GM23338 (cell line): ENCODE measurements around the gene PER2. TPM values are rescaled to one million over a fixed set of nuclear protein-coding genes. Genes with fewer than 3 reads are reported as not detected.

Experiments used
- ATAC-seq: fragments of 200-7000 bp; cut with Tn5 transposase; 3 replicates; pipeline ENCODE4 v1.9.1; 2020
- DNase-seq: peaks from one replicate; pipeline ENCODE4 v3.0.0-alpha.2; 2015; ENCODE audit warnings: low spot score
- H2AFZ ChIP-seq: fragments of 200-600 bp; sonication (generic); 2 replicates; pipeline ENCODE4 v1.8.0; 2016; ENCODE audit warnings: antibody characterized with exemption, mild to moderate bottlenecking, moderate library complexity
- H3F3A ChIP-seq: fragments of 200-600 bp; sonication (generic); replicated peaks from 2 replicates; pipeline ENCODE4 v1.8.0; 2017; ENCODE audit warnings: antibody characterized with exemption, mixed run types, low read depth
- H3K27ac ChIP-seq: fragments of 200-600 bp; sonication (generic); 2 replicates; pipeline ENCODE4 v1.6.1; 2016; ENCODE audit warnings: low read depth
- H3K27me3 ChIP-seq: fragments of 200-600 bp; sonication (generic); 2 replicates; pipeline ENCODE4 v1.8.0; 2016; ENCODE audit warnings: mild to moderate bottlenecking, mixed run types, moderate library complexity; ENCODE audit not compliant: insufficient read depth
- H3K36me3 ChIP-seq: fragments of 200-600 bp; sonication (generic); 2 replicates; pipeline ENCODE4 v1.8.0; 2016; ENCODE audit warnings: mild to moderate bottlenecking; ENCODE audit not compliant: insufficient read depth
- H3K4me1 ChIP-seq: fragments of 200-600 bp; sonication (generic); 2 replicates; pipeline ENCODE4 v1.8.0; 2016; ENCODE audit warnings: mild to moderate bottlenecking, moderate library complexity; ENCODE audit not compliant: insufficient read depth
- H3K4me2 ChIP-seq: fragments of 200-600 bp; sonication (generic); 2 replicates; pipeline ENCODE4 v1.7.1; 2017; ENCODE audit warnings: mixed run types
- H3K4me3 ChIP-seq: fragments of 200-600 bp; sonication (generic); 2 replicates; pipeline ENCODE4 v1.6.1; 2016; ENCODE audit warnings: mixed run types
- H3K79me2 ChIP-seq: fragments of 200-600 bp; sonication (generic); replicated peaks from 2 replicates; pipeline ENCODE4 v1.8.0; 2017; ENCODE audit warnings: mild to moderate bottlenecking; ENCODE audit not compliant: insufficient read depth
- H3K9me2 ChIP-seq: fragments of 200-600 bp; sonication (generic); 2 replicates; pipeline ENCODE4 v1.8.0; 2017; ENCODE audit not compliant: insufficient read depth
- H4K20me1 ChIP-seq: fragments of 200-600 bp; sonication (generic); replicated peaks from 2 replicates; pipeline ENCODE4 v1.8.0; 2017; ENCODE audit warnings: mild to moderate bottlenecking; ENCODE audit not compliant: insufficient read depth
- H3K27ac Mint-ChIP-seq: 2 replicates; pipeline ENCODE4 v1.8.0; 2020; ENCODE audit warnings: inconsistent platforms, mild to moderate bottlenecking, moderate library complexity, mixed read lengths
- H3K27me3 Mint-ChIP-seq: 3 replicates; pipeline ENCODE4 v1.8.0; 2022; ENCODE audit warnings: low read depth, mild to moderate bottlenecking, moderate library complexity, mixed read lengths, inconsistent platforms; ENCODE audit not compliant: insufficient read depth, poor library complexity
- H3K36me3 Mint-ChIP-seq: 3 replicates; pipeline ENCODE4 v1.8.0; 2021; ENCODE audit warnings: low read depth, mild to moderate bottlenecking, inconsistent platforms, moderate library complexity, mixed read lengths
- H3K4me1 Mint-ChIP-seq: 3 replicates; pipeline ENCODE4 v1.8.0; 2020; ENCODE audit warnings: mild to moderate bottlenecking, inconsistent platforms, mixed read lengths
- H3K4me3 Mint-ChIP-seq: 3 replicates; pipeline ENCODE4 v1.8.0; 2021; ENCODE audit warnings: moderate library complexity, mild to moderate bottlenecking, inconsistent platforms, mixed read lengths
- H3K9me3 Mint-ChIP-seq: 3 replicates; pipeline ENCODE4 v1.8.0; 2020; ENCODE audit warnings: moderate library complexity, mild to moderate bottlenecking, inconsistent platforms, mixed read lengths
- CREB1 ChIP-seq: fragments of 250-450 bp; sonication (Bioruptor Pico); IDR thresholded peaks from 2 replicates; pipeline ENCODE4 v1.5.0; 2020; ENCODE audit warnings: low read depth, mild to moderate bottlenecking, moderate library complexity
- ETS1 ChIP-seq: IDR thresholded peaks from 2 replicates; pipeline ENCODE4 v1.6.1; 2016; ENCODE audit warnings: antibody characterized with exemption
- EZH2 ChIP-seq: fragments of 200-600 bp; sonication (generic); IDR thresholded peaks from one replicate; pipeline ENCODE4 v1.8.0; 2017; ENCODE audit warnings: antibody characterized with exemption, mild to moderate bottlenecking, low read depth; ENCODE audit not compliant: unreplicated experiment
- EZH2phosphoT487 ChIP-seq: fragments of 200-600 bp; sonication (generic); IDR thresholded peaks from one replicate; pipeline ENCODE4 v1.8.1; 2018; ENCODE audit warnings: antibody characterized with exemption; ENCODE audit not compliant: unreplicated experiment
- JUNB ChIP-seq: IDR thresholded peaks from one replicate; pipeline ENCODE4 v1.6.1; 2016; ENCODE audit warnings: antibody characterized with exemption; ENCODE audit not compliant: unreplicated experiment
- NANOG ChIP-seq: IDR thresholded peaks from 2 replicates; pipeline ENCODE4 v1.6.1; 2016; ENCODE audit warnings: antibody characterized with exemption, borderline replicate concordance
- POLR2AphosphoS5 ChIP-seq: IDR thresholded peaks from 2 replicates; pipeline ENCODE4 v1.6.1; 2016; ENCODE audit warnings: antibody characterized with exemption, low read depth
- REST ChIP-seq: IDR thresholded peaks from one replicate; pipeline ENCODE4 v1.6.1; 2018; ENCODE audit warnings: antibody characterized with exemption; ENCODE audit not compliant: unreplicated experiment
- STAT1 ChIP-seq: IDR thresholded peaks from one replicate; pipeline ENCODE4 v1.6.1; 2016; ENCODE audit warnings: antibody characterized with exemption; ENCODE audit not compliant: unreplicated experiment
- ZNF114 ChIP-seq: fragments of 250-450 bp; sonication (Bioruptor Pico); IDR thresholded peaks from 2 replicates; pipeline ENCODE4 v1.5.0; 2020; ENCODE audit warnings: mild to moderate bottlenecking, moderate library complexity
- ZNF331 ChIP-seq: fragments of 250-450 bp; sonication (Bioruptor Pico); IDR thresholded peaks from 2 replicates; pipeline ENCODE4 v1.5.0; 2020; ENCODE audit warnings: low read depth, mild to moderate bottlenecking, moderate library complexity
- ZNF462 ChIP-seq: fragments of 250-450 bp; sonication (Bioruptor Pico); IDR thresholded peaks from 2 replicates; pipeline ENCODE4 v1.5.0; 2020; ENCODE audit warnings: mild to moderate bottlenecking, moderate library complexity
- polyA plus RNA-seq: library from polyadenylated mRNA; unstranded; fragments of >200 nt; fragmentation: Nextera tagmentation; extraction: Ambion mirVana; gene quantifications from 2 replicates; pipeline ENCODE4 v1.2.1, GENCODE V29; 2016
- total RNA-seq: library from RNA; depleted of rRNA; stranded (reverse); fragments of >200 nt; shearing (Covaris generic); gene quantifications from 2 replicates; pipeline ENCODE4 v1.2.3, GENCODE V29; 2014
- TF ChIP-seq, protein P1 (sequence below), 2 experiments: fragments of 200-600 bp in 1 of 2; sonication (generic) in 1 of 2; conservative IDR thresholded peaks; 2 replicates each; pipeline versions ENCODE4 v1.5.1 to v1.6.1; 2016 to 2017; ENCODE audit warnings: antibody characterized with exemption in 2 of 2, low read depth in 2 of 2, mild to moderate bottlenecking in 2 of 2, moderate library complexity in 1 of 2

The PER2 gene
- total and polyA plus RNA-seq, 2 experiments from 2014 or later = 2.2 to 4.6 TPM

DNA sequence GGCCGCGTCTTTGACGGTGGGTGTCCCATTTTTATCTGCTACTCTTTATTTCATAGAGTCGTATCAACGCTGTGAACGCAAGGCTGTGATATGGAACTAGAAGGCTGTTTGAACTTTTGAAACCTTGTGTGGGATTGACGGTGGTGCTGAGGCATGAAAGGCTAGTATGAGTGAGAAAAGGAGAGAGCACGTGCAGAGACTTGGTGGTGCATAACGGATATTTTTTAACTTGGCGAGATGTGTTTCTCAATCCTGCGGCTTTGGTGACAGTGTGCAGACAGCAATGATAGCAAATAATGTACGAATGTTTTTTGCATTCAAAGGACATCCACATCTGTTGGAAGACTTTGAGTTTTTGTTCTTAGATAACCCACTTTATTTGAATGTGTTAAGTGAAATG is 54.8 kb downstream of the PER2 start:
- Histone ChIP-seq H3K27ac (no peak overlapping the region), H3K79me2 (no peaks in the 10 kb centered on the region), H2AFZ (no peak overlapping the region), H3K36me3 (no peaks in the 10 kb centered on the region), H3K27me3 (peaks cover 69% of the 10 kb centered on the region), H3K4me1 (no peaks in the 10 kb centered on the region; the same call in 1 of the 2 replicates), H3K9me2 (peaks cover 3% of the 10 kb centered on the region), H3K4me2 (no peak overlapping the region), H3F3A (no peaks in the 10 kb centered on the region), H4K20me1 (peaks cover 6% of the 10 kb centered on the region; the same call in 1 of the 2 replicates), H3K4me3 (no peak overlapping the region)
- peaks cover 7% of the 10 kb centered on the region for H3K36me3 Mint-ChIP-seq
- H3K27me3 Mint-ChIP-seq = peaks cover 63% of the 10 kb centered on the region
- H3K4me1 Mint-ChIP-seq = peaks cover 4% of the 10 kb centered on the region; the same call in 2 of the 3 replicates
- H3K9me3 Mint-ChIP-seq = peaks cover 8% of the 10 kb centered on the region
- no peak for TF ChIP-seq CREB1 (CRISPR knock-in tag)
- no peak for TF ChIP-seq ZNF331 (CRISPR knock-in tag)
- TF ChIP-seq ETS1 = no peak
- no peak for TF ChIP-seq JUNB
- no peak for TF ChIP-seq POLR2AphosphoS5
- no peak for TF ChIP-seq STAT1
- no peak for TF ChIP-seq EZH2
- TF ChIP-seq NANOG = no peak
- TF ChIP-seq REST = no peak
- TF ChIP-seq, protein P1, sequence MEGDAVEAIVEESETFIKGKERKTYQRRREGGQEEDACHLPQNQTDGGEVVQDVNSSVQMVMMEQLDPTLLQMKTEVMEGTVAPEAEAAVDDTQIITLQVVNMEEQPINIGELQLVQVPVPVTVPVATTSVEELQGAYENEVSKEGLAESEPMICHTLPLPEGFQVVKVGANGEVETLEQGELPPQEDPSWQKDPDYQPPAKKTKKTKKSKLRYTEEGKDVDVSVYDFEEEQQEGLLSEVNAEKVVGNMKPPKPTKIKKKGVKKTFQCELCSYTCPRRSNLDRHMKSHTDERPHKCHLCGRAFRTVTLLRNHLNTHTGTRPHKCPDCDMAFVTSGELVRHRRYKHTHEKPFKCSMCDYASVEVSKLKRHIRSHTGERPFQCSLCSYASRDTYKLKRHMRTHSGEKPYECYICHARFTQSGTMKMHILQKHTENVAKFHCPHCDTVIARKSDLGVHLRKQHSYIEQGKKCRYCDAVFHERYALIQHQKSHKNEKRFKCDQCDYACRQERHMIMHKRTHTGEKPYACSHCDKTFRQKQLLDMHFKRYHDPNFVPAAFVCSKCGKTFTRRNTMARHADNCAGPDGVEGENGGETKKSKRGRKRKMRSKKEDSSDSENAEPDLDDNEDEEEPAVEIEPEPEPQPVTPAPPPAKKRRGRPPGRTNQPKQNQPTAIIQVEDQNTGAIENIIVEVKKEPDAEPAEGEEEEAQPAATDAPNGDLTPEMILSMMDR (conservative IDR thresholded peaks at IDR 0.05; ENCODE audit: low read depth in 2 of 2) = no peak
- no peak for TF ChIP-seq ZNF462 (CRISPR knock-in tag)
- TF ChIP-seq ZNF114 (CRISPR knock-in tag) = no peak
- no peak for TF ChIP-seq EZH2phosphoT487
- H3K4me3 Mint-ChIP-seq = no peak overlapping the region; the same call in 2 of the 3 replicates
- H3K27ac Mint-ChIP-seq = no peak overlapping the region
- DNase-seq (no peak), ATAC-seq (no peak)
